Measurements from ENCODE around the gene IFT20. TPM values are rescaled to one million over a fixed set of nuclear protein-coding genes. Genes with fewer than 3 reads are reported as not detected.
"Not testable (repeated sequence)": the region's sequence is repeated elsewhere in the genome, so short reads cannot be mapped to it uniquely, and the experiment has no call there.

IFT20 gene
- total RNA-seq, 1 donor = 33.9 TPM

GRCh38 chr17:28345419-28346198, 10.3 kb upstream of the IFT20 start:
- Histone ChIP-seq H3K9me3 (ENCODE audit: low read depth, low read length) (no peaks in the 10 kb centered on the region), H3K4me1 (ENCODE audit: insufficient read depth, low read length) (no peaks in the 10 kb centered on the region), H3K4me3 (ENCODE audit: low read length) (no peak overlapping the region), H3K27me3 (ENCODE audit: insufficient read depth, low read length) (no peaks in the 10 kb centered on the region)

- H3K4me1 ChIP-seq (ENCODE audit: insufficient read depth, low read length) = no peaks in the 10 kb centered on the region
- H3K4me3 ChIP-seq (ENCODE audit: low read length) = no peak overlapping the region
- H3K27me3 ChIP-seq (ENCODE audit: insufficient read depth, low read length) = no peaks in the 10 kb centered on the region
- no peaks in the 10 kb centered on the region for H3K9me3 ChIP-seq (ENCODE audit: low read depth, low read length)
These were observed 9.2 kb upstream of the IFT20 start for GRCh38 chr17:28344435-28344901.

- H3K4me1 ChIP-seq (ENCODE audit: insufficient read depth, low read length) = no peaks in the 10 kb centered on the region
- no peak overlapping the region for H3K4me3 ChIP-seq (ENCODE audit: low read length)
- no peaks in the 10 kb centered on the region for H3K27me3 ChIP-seq (ENCODE audit: insufficient read depth, low read length)
- H3K9me3 ChIP-seq (ENCODE audit: low read depth, low read length) = no peaks in the 10 kb centered on the region
These were observed 8.7 kb upstream of the IFT20 start for GRCh38 chr17:28344011-28344410.

- Histone ChIP-seq H3K4me1 (ENCODE audit: insufficient read depth, low read length) (no peaks in the 10 kb centered on the region), H3K4me3 (ENCODE audit: low read length) (no peak overlapping the region), H3K9me3 (ENCODE audit: low read depth, low read length) (no peaks in the 10 kb centered on the region), H3K27me3 (ENCODE audit: insufficient read depth, low read length) (no peaks in the 10 kb centered on the region)
These were observed 8.2 kb upstream of the IFT20 start for GRCh38 chr17:28343491-28343932.

GRCh38 chr17:28342313-28342712, 7.0 kb upstream of the IFT20 start:
- H3K9me3 ChIP-seq (ENCODE audit: low read depth, low read length) = no peaks in the 10 kb centered on the region
- no peaks in the 10 kb centered on the region for H3K4me1 ChIP-seq (ENCODE audit: insufficient read depth, low read length)
- H3K27me3 ChIP-seq (ENCODE audit: insufficient read depth, low read length) = no peaks in the 10 kb centered on the region
- no peak overlapping the region for H3K4me3 ChIP-seq (ENCODE audit: low read length)

GRCh38 chr17:28341516-28341915, 6.2 kb upstream of the IFT20 start:
- H3K27me3 ChIP-seq (ENCODE audit: insufficient read depth, low read length) = no peaks in the 10 kb centered on the region
- H3K4me1 ChIP-seq (ENCODE audit: insufficient read depth, low read length) = peaks cover 8% of the 10 kb centered on the region
- H3K9me3 ChIP-seq (ENCODE audit: low read depth, low read length) = no peaks in the 10 kb centered on the region
- no peak overlapping the region for H3K4me3 ChIP-seq (ENCODE audit: low read length)

GRCh38 chr17:28340374-28340773, 5.1 kb upstream of the IFT20 start:
- Histone ChIP-seq H3K27me3 (ENCODE audit: insufficient read depth, low read length) (no peaks in the 10 kb centered on the region), H3K4me3 (ENCODE audit: low read length) (no peak overlapping the region), H3K4me1 (ENCODE audit: insufficient read depth, low read length) (peaks cover 14% of the 10 kb centered on the region), H3K9me3 (ENCODE audit: low read depth, low read length) (no peaks in the 10 kb centered on the region)

- Histone ChIP-seq H3K27me3 (ENCODE audit: insufficient read depth, low read length) (no peaks in the 10 kb centered on the region), H3K9me3 (ENCODE audit: low read depth, low read length) (no peaks in the 10 kb centered on the region), H3K4me1 (ENCODE audit: insufficient read depth, low read length) (peaks cover 20% of the 10 kb centered on the region), H3K4me3 (ENCODE audit: low read length) (no peak overlapping the region)
These were observed 4.2 kb upstream of the IFT20 start for GRCh38 chr17:28339431-28339830.

GRCh38 chr17:28338769-28339212, 3.5 kb upstream of the IFT20 start:
- not testable (repeated sequence) for H3K4me3 ChIP-seq (ENCODE audit: low read length); H3K27me3 ChIP-seq (ENCODE audit: insufficient read depth, low read length); H3K9me3 ChIP-seq (ENCODE audit: low read depth, low read length)
- H3K4me1 ChIP-seq (ENCODE audit: insufficient read depth, low read length) = peaks cover 26% of the 10 kb centered on the region

GRCh38 chr17:28338056-28338768, 2.9 kb upstream of the IFT20 start:
- no peaks in the 10 kb centered on the region for H3K9me3 ChIP-seq (ENCODE audit: low read depth, low read length)
- H3K27me3 ChIP-seq (ENCODE audit: insufficient read depth, low read length) = no peaks in the 10 kb centered on the region
- H3K4me1 ChIP-seq (ENCODE audit: insufficient read depth, low read length) = peaks cover 32% of the 10 kb centered on the region
- H3K4me3 ChIP-seq (ENCODE audit: low read length) = no peak overlapping the region

- Histone ChIP-seq H3K9me3 (ENCODE audit: low read depth, low read length) (no peaks in the 10 kb centered on the region), H3K4me3 (ENCODE audit: low read length) (peak overlapping the region; percentile 53), H3K27me3 (ENCODE audit: insufficient read depth, low read length) (no peaks in the 10 kb centered on the region), H3K4me1 (ENCODE audit: insufficient read depth, low read length) (peaks cover 34% of the 10 kb centered on the region)
These were observed 943 bp upstream of the IFT20 start for GRCh38 chr17:28335959-28336871.

- Histone ChIP-seq H3K4me1 (ENCODE audit: insufficient read depth, low read length) (peaks cover 34% of the 10 kb centered on the region), H3K4me3 (ENCODE audit: low read length) (peak overlapping the region; percentile 53), H3K27me3 (ENCODE audit: insufficient read depth, low read length) (no peaks in the 10 kb centered on the region), H3K9me3 (ENCODE audit: low read depth, low read length) (no peaks in the 10 kb centered on the region)
These were observed 539 bp downstream of the IFT20 start for GRCh38 chr17:28334666-28335200.

GRCh38 chr17:28334171-28334570, 1.1 kb downstream of the IFT20 start:
- H3K4me3 ChIP-seq (ENCODE audit: low read length) = peak overlapping the region; percentile 53
- no peaks in the 10 kb centered on the region for H3K27me3 ChIP-seq (ENCODE audit: insufficient read depth, low read length)
- no peaks in the 10 kb centered on the region for H3K9me3 ChIP-seq (ENCODE audit: low read depth, low read length)
- H3K4me1 ChIP-seq (ENCODE audit: insufficient read depth, low read length) = peaks cover 34% of the 10 kb centered on the region

GRCh38 chr17:28333083-28333746, 2.1 kb downstream of the IFT20 start:
- H3K4me1 ChIP-seq (ENCODE audit: insufficient read depth, low read length) = peaks cover 34% of the 10 kb centered on the region
- no peaks in the 10 kb centered on the region for H3K9me3 ChIP-seq (ENCODE audit: low read depth, low read length)
- no peak overlapping the region for H3K4me3 ChIP-seq (ENCODE audit: low read length)
- H3K27me3 ChIP-seq (ENCODE audit: insufficient read depth, low read length) = no peaks in the 10 kb centered on the region
